GM18868 (cell line): ENCODE measurements around the gene ECEL1.

Experiments
- ATAC-seq: cut with Tn5 transposase; IDR thresholded peaks from one replicate; pipeline ENCODE4 v1.9.1; 2021; ENCODE audit warnings: mild to moderate bottlenecking, moderate library complexity; ENCODE audit not compliant: unreplicated experiment

ECEL1 gene

GRCh38 chr2:232498452-232498851 lies 10.8 kb upstream of the ECEL1 start:
- no peak for ATAC-seq

GRCh38 chr2:232497348-232497747 lies 9.7 kb upstream of the ECEL1 start:
- no peak for ATAC-seq

DNA sequence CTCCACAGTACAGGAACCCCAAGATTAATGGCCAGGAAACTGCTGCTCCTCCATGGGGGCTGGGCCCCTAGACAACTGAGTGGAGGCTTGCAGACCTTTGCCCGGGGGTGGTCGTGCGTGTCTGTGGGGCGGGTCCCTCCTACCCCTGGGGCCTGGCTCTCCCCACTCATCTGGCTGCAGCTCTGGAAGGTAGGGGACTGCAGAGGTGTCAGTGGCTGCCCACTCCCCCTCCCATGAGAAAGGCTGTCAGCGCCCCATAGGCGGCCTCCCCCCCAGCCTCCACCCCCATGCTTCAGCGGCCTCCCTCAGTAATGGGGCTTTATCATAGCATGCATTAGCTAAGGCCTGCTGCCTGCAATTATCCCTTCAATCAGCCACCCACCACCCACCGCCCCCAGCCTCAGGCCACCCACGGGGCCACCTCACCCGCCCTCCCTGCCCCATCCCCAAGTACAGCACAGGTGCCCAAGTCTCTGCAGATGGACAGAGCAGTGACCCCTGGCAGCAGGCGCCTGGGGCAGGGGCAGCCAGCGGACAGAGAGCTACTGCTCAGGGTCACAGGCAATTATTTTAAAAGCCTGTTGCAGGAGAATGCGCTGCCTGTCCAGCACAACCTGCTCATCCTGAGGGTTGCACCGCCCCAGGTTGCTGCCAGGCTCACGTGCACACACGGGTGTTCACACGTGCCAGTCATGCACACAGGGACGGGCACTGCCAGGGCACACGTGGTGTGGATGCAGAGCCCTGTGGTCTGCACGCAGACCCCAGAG lies 9.1 kb upstream of the ECEL1 start:
- ATAC-seq, result no peak

DNA sequence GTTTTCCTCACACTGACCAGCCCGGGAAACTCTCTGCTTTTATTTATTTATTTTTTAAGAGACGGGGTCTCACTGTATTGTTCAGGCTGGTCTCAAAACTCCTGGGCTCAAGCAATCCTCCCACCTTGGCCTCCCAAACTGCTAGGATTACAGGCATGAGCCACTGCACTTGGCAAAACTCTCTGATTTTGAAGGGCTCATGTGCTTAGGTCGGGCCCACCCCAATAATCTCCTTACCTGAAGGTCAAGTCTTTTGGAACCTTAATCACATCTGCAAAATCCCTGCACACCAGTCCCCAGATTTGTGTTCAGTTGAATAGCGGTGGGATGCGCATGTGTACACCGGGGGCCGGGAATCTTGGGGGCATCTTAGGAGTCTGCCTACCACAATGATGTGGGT lies 7.7 kb upstream of the ECEL1 start:
- no peak for ATAC-seq

GRCh38 chr2:232494542-232494941 lies 6.9 kb upstream of the ECEL1 start:
- no peak for ATAC-seq

- no peak for ATAC-seq
Measured at GRCh38 chr2:232493701-232494474, 6.3 kb upstream of the ECEL1 start.

DNA sequence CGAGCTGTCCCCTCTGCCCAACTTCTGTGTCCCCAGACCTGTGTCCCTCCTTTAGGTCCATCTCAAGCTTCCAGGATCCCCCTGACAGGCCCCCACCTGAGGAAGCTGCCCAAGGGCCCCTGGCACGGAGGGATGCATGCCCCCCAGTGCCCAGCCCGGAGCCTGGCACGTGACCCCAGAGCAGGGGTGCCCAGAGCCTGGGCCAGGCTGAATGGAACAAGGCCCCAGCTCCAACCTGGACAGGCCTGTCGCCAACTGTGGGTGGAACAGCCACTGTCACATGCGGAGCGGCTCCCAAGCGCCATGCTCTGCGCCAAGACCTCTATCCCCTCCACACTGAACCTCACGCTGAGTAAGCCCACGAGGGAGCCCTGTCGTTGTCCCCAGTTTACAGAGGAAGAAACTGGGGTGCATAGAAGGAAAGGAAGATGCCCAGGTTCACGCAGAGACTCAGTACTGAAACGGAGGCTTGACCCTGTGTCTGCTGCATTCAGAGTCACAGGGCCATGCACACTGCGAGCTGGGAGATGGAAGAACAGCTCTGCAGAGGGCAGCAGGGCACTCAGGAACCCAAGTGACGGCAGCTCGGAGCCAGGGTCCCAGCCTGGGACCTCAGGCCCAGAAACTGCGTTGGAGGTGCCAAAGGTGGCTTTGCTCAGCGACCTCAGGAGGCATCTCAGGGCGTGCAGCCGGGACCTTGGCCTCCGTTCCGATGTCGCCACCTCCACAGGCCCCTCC lies 5.5 kb upstream of the ECEL1 start:
- no peak for ATAC-seq

DNA sequence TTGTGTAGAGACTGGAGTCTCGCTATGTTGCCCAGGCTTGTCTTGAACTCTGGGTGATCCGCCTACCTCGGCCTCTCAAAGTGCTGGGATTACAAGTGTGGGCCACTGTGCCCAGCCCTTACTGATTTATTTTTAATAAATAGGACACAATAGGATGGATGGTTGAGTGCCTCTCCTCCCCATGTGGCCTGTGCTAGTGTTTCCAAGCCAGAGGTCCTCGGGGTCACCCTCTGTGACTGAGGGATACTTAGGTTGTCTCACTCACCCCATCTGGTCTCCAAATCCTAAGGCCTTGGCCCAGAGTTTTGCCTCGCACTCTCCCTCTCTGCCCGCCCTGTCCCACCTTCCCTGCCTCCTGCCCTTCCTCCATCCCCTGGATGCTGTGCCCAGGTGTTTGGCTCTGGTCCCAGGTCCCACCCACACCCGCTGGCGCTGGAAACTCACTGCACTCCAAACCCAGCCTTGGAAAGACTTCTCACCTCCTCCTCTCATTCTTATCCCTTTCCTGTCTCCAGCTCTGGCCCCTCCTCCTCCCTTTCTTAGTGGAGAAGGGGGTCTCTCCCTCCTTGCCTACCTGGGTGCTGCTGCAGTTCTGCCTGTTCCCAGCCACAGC lies 4.7 kb upstream of the ECEL1 start:
- ATAC-seq, result no peak

DNA sequence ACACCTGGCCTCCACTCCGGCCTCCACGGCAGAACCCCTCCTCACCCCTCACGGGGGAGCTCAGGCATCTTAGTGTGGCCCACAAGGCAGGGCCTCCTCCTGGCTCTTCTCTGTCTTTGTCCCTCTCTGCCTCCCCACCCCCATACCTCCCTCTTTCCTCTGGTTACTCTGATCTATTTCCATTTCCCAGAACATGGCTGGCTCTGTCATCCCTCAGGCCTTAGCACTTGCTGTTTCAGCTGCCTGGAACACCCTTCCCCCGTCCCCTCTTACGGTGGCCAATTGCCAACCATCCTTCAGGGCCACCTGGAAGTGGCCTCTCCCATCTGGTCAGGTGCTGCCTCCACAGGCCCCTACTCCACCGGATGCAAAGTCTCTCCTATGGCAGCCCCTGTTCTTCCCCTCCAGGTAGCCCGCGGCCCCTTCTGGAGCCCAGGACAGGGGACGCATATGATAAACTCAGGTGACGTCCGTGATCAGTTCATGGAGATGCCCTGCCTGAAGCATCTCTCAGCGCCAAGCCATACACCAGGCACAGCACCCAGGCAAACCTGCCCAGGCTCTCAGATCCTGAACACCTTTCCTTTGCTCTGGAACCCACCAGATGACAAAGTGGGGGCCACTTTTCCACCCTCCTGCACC lies 3.6 kb upstream of the ECEL1 start:
- no peak for ATAC-seq

DNA sequence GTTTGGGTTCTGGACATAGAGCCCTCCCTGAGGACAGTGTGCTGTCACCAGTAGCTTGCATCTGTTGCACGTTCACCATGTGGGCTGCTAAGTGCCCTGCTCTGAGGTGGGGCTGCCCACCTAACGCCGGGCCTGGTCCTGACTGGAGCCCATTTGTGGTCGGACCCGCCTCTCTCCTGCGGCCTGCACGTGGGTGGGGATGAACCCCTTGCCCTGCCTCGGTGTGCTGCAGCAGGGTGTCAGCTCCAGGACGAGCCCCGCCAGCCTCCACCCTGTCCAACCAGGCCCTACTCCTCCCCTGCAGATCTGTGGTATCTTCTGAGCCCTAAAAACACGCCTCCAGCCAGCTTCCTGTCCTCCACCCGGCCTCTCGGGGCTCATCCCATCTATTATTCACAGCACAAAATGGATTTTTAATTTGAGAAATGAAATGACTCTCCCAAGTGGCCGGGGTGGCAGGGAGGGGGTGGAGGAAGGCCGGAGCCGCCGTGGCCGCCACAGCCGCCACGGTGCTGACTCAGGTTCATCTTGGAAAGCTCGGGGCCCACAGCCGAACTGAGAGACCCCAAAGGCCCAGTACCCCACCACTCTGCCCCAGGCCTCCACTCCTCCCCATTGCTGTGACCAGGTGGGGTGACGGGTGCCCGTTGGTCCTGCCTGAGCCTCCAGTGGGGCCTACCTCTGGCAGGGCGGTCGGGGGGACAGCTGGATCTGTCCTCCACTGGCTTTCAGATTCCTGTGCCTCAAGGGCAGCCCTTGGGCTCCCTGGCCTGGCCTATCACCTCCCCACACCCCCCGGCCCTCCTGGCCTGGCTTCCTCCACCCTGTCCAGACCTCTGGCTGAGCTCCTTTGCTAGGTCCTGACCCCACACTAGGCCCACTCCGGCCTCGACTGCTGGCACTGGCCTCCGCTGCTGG lies 2.8 kb upstream of the ECEL1 start:
- ATAC-seq, result no peak

DNA sequence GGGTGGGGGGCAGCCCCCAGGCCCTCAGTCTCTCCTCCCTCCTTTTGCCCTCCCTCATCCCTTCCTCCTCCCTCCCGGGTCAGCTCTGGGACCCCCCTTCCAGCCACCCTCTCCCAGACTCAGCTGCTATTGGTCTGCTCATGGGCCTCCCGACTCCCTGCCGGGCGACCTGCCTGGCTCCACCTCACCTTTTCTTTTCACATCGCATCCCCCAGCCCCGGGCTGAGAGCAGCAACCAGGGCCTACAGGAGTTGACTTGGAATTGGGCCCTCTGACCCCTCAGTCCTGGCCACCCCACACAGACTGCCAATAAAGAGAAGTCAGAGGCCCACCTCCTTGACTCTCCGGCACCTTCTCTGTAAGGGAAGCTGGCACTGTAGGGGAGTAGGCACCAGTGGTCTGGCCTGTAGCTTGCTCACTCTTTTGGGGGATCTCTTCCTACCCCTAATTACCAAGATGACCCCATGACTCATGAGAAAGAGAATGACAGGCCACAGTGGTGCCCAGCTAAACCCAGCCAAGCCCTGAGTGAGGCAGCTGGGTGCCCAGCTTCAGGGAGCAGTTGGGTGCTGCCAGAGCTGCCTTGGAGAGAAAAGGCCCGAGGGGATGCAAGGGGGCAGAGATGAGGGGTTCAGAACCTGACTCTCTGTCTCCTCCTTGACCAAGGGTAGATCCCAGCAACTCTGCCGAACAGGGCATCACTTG lies 2.0 kb upstream of the ECEL1 start:
- ATAC-seq, result no peak

GRCh38 chr2:232488721-232489300 lies 1.2 kb upstream of the ECEL1 start:
- ATAC-seq, result no peak

DNA sequence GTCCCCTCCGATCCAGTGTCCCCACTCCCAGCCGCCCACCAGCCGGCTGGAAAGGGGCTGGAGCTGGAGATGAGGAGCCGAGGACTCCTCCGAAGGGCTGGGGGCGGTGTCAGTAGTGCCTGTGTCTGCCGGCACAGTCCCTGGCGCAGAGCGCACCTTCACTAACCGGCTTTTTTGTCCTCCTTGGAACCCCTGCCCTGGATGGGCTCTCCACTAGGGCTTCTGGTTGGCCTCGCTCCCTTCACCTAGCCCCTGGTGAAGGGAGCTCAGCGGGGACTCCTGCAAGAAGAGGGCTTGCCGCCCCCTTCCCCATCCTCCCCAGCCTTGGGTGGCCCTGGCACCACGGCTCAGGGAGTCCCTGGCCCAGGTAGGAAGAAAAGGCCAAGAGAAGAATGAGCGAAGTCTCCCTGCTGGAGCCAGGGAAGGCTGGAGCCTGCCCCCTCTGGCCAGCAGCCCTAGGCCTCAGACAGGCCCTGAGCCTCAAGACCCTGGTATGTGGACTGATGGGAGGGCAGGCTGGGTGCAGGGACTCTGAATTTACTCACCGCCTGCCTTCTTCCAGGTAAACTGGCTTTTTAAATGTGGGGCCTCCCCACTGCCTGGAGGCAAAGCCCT lies 570 bp upstream of the ECEL1 start:
- no peak for ATAC-seq

DNA sequence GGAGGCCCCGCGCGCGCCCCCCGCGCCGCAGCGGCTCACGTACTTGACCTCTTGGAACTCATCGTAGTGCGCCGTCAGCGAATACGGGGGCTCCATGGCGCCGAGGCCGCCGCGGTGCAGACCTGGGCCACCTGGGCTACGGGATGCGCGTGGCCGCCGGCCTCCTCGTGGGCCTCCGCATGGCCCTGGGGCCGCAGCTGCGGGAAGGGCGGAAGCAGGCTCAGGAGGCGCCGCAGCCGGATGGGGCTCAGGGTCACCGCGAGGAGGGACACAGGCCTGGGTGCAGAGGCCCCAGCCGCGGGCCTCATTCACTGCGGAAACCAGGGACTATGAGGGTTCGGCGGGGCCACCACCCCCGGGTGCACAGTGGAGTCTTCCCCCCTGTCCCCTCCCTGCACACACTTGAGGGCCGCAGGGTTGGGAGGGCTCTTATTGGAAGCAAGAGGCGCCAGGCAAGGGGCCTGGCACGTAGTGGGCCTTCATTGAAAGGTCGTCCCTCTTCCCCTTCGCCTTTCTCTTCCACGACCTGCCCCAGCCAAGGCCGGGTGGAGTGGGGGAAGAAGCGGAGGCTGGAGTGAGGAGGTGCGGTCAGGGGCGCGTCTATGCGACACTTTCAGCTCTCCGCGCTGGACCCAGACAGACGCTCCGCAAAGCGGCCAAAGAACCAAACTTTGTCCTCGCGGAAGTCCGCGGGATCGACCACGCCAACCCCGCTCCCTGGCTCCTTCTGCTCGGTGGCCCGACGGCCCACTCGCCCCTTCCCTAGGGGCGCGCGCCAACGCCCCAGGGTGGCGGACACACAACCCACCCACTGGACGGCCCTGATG lies 863 bp downstream of the ECEL1 start:
- ATAC-seq, result no peak

DNA sequence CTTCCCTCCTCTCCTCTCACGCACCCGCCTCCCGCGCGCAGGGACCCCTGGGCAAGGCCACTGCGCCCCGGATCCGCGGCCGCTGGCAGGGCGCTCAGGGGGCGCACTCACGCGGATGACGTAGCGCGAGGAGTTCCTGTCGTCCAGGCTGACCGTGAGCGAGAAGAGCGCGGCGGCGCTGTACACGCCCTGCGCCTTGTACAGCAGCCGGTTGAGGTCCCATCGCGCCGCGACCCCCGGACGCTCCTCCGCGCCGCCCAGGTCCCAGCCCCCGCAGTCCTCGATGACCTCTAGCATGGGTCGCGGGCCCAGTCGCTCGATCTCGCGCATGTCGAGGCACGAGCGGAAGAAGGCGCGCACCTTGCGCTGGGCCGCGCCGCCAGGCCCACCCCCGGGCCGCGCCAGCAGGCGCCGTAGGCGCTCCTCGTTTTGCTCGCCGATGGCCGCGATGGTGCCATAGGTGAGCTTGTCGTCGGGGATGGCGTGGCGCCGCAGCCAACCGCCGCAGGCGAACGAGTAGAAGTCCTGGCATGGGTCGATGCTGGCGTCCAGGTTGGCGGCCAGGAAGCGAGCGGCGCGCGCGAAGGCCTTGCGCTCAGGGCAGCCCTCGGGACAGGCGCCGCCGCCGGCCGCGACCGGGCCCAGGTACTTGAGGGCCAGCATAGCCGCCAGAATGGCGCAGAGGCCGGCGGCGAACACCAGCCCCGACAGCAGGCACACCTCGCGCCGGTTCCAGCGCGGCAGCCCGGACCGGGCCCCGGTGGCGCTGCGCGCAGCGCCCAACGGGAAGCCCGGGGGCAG lies 1.7 kb downstream of the ECEL1 start:
- no peak for ATAC-seq

DNA sequence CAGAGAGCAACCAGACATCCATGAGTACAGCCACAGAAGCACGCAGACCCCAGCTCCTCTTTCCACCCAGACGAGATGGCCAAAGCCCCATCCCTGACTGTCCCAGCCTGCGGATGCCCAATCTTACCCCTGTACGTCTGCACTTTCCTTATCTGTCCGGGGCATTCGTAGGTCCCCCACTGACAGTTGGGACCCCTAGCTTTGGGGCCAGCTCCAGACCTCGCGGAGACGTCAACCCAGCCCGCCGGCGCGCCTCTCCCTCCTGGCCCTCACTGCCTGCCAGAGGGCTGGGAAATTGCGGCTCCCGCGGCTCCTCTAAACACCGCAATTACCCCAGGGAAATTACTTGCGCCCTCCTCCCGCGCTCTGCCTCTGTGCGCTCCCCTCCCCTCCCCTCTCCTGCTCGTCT lies 2.3 kb downstream of the ECEL1 start:
- ATAC-seq, result no peak
